Panc1 (cell line): Measurements from ENCODE around the gene MYLK. TPM values are rescaled to one million over a fixed set of nuclear protein-coding genes. Genes with fewer than 3 reads are reported as not detected.

Experiments
- ATAC-seq: fragments of 200-7000 bp; cut with Tn5 transposase; 2 replicates; pipeline ENCODE4 v1.9.1; 2020; ENCODE audit warnings: mild to moderate bottlenecking, moderate library complexity
- BruUV-seq: library from RNA; stranded (reverse); fragments of 400-500 nt; replicated peaks from 2 replicates; lab custom pipeline; 2021; lab: Mats Ljungman, UMichigan
- CTCF ChIA-PET: fragments of 300-600 bp; sonication (Branson Sonifier 250); formaldehyde crosslinking; loops from one replicate; lab custom pipeline; 2022; ENCODE audit warnings: antibody characterized with exemption; lab: Charles Lee
- POLR2A ChIA-PET: fragments of 300-600 bp; sonication (Branson Sonifier 250); formaldehyde crosslinking; loops from one replicate; lab custom pipeline; 2022; ENCODE audit warnings: antibody characterized with exemption; lab: Charles Lee
- DNase-seq: peaks from one replicate; pipeline ENCODE4 v3.0.0-alpha.2; 2010; ENCODE audit warnings: low read depth, low spot score
- H3K27ac ChIP-seq: 2 replicates; pipeline ENCODE4 v1.5.1; 2011; ENCODE audit warnings: mild to moderate bottlenecking, low read length, inconsistent platforms
- H3K27me3 ChIP-seq: fragments of 200-500 bp; sonication (Bioruptor generic); 2 replicates; pipeline ENCODE4 v1.6.0; 2014; ENCODE audit warnings: low read length, inconsistent platforms; ENCODE audit not compliant: control insufficient read depth, insufficient read depth
- H3K36me3 ChIP-seq: fragments of 200-500 bp; sonication (Bioruptor generic); 2 replicates; pipeline ENCODE4 v1.5.1; 2014; ENCODE audit warnings: inconsistent platforms, mild to moderate bottlenecking, low read length, moderate library complexity; ENCODE audit not compliant: control insufficient read depth, insufficient read depth
- H3K4me1 ChIP-seq: 2 replicates; pipeline ENCODE4 v1.5.1; 2011; ENCODE audit warnings: inconsistent platforms, mild to moderate bottlenecking, low read length, moderate library complexity; ENCODE audit not compliant: control insufficient read depth, insufficient read depth
- H3K4me3 ChIP-seq, 2 experiments: 2 replicates each; pipeline ENCODE4 v1.5.1; 2011 to 2012; ENCODE audit warnings: low read depth in 2 of 2, low read length in 2 of 2, mild to moderate bottlenecking in 2 of 2, inconsistent platforms in 1 of 2, moderate library complexity in 1 of 2
- H3K9me3 ChIP-seq: fragments of 200-500 bp; sonication (Bioruptor generic); 2 replicates; pipeline ENCODE4 v1.5.1; 2014; ENCODE audit warnings: low read depth, mild to moderate bottlenecking, inconsistent platforms, low read length, moderate library complexity; ENCODE audit not compliant: control insufficient read depth, insufficient read depth
- POLR2AphosphoS5 ChIP-seq: IDR thresholded peaks from 2 replicates; pipeline ENCODE4 v1.6.1; 2012; ENCODE audit warnings: mild to moderate bottlenecking, low read depth, low read length, moderate library complexity
- SIN3A ChIP-seq: IDR thresholded peaks from 2 replicates; pipeline ENCODE4 v1.6.1; 2012; ENCODE audit warnings: low read depth, mild to moderate bottlenecking, low read length, moderate library complexity, borderline replicate concordance; ENCODE audit not compliant: insufficient read depth
- TCF7L2 ChIP-seq: IDR thresholded peaks from 2 replicates; pipeline ENCODE4 v1.6.1; 2011; ENCODE audit warnings: mild to moderate bottlenecking, low read depth, low read length, inconsistent platforms
- in situ Hi-C: cut with HindIII; loops from 2 replicates; pipeline ENCODE4 v1.10.0; 2016; ENCODE audit warnings: low sequenced_read_pairs, low pct_unique_long_range_greater_than_20kb
- intact Hi-C: fragments of 100-400 bp; cut with micrococcal nuclease; formaldehyde crosslinking; loops from one replicate; pipeline ENCODE4 v1.10.0; 2022; ENCODE audit not compliant: unreplicated experiment
- total RNA-seq: library from RNA; stranded (reverse); gene quantifications from one replicate; pipeline ENCODE4 v1.2.1, GENCODE V29; 2021; ENCODE audit not compliant: unreplicated experiment
- TF ChIP-seq, protein P1 (sequence below), 2 experiments: IDR thresholded peaks; 2 replicates each; pipeline ENCODE4 v1.6.1; 2011 to 2012; ENCODE audit warnings: low read depth in 2 of 2, control low read depth in 1 of 2, low read length in 1 of 2, mild to moderate bottlenecking in 1 of 2, moderate library complexity in 1 of 2; ENCODE audit not compliant: insufficient read depth in 1 of 2
- TF ChIP-seq, protein P2 (sequence below): fragments of 450-650 bp; IDR thresholded peaks from 2 replicates; pipeline ENCODE4 v1.5.1; 2017; ENCODE audit warnings: mild to moderate bottlenecking

MYLK gene
- total RNA-seq, 1 experiment from 2014 or later, result 29.7 TPM

DNA sequence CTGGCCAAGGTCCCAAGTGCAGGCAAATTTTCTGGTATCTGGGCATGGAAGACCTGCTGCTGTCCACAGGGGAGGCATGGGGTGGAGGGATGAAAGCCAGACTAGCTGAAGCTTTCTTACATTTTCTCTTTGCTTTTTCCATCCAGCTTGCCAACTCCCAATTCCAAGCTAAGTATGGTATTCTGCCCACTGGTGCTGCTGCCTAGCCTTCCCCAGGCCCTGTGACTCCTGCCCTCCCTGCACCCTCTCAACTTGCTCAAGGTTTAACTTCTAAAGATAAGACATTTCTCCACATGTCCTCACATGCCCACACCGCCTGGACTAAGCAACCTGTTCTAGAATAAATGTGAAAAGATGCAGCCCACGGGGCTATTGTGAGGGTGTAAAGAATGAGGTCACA, 239.8 kb downstream of the MYLK start:
- ATAC-seq (no peak), DNase-seq (no peak)
- no TSS peak for BruUV-seq
- ChIA-PET CTCF (no interaction called here), POLR2A (interaction anchor here (0.6 kb wide), 1 partner anchor 859 kb away, joined by 4 read pairs; no protein-coding TSS in a partner anchor)
- H3K27ac ChIP-seq, result no peak overlapping the region
- no peaks in the 10 kb centered on the region for H3K27me3 ChIP-seq
- intact Hi-C loops (no loop called here), in situ Hi-C loops (no loop called here)
- H3K4me3 ChIP-seq, result no peak overlapping the region
- no peak for TF ChIP-seq SIN3A
- no peak for TF ChIP-seq TCF7L2
- TF ChIP-seq, protein P1, sequence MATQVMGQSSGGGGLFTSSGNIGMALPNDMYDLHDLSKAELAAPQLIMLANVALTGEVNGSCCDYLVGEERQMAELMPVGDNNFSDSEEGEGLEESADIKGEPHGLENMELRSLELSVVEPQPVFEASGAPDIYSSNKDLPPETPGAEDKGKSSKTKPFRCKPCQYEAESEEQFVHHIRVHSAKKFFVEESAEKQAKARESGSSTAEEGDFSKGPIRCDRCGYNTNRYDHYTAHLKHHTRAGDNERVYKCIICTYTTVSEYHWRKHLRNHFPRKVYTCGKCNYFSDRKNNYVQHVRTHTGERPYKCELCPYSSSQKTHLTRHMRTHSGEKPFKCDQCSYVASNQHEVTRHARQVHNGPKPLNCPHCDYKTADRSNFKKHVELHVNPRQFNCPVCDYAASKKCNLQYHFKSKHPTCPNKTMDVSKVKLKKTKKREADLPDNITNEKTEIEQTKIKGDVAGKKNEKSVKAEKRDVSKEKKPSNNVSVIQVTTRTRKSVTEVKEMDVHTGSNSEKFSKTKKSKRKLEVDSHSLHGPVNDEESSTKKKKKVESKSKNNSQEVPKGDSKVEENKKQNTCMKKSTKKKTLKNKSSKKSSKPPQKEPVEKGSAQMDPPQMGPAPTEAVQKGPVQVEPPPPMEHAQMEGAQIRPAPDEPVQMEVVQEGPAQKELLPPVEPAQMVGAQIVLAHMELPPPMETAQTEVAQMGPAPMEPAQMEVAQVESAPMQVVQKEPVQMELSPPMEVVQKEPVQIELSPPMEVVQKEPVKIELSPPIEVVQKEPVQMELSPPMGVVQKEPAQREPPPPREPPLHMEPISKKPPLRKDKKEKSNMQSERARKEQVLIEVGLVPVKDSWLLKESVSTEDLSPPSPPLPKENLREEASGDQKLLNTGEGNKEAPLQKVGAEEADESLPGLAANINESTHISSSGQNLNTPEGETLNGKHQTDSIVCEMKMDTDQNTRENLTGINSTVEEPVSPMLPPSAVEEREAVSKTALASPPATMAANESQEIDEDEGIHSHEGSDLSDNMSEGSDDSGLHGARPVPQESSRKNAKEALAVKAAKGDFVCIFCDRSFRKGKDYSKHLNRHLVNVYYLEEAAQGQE (IDR thresholded peaks at IDR 0.05; ENCODE audit: insufficient read depth in 1 of 2, low read depth in 2 of 2, low read length in 1 of 2), result no peak
- no peak for TF ChIP-seq POLR2AphosphoS5
- TF ChIP-seq, protein P2, sequence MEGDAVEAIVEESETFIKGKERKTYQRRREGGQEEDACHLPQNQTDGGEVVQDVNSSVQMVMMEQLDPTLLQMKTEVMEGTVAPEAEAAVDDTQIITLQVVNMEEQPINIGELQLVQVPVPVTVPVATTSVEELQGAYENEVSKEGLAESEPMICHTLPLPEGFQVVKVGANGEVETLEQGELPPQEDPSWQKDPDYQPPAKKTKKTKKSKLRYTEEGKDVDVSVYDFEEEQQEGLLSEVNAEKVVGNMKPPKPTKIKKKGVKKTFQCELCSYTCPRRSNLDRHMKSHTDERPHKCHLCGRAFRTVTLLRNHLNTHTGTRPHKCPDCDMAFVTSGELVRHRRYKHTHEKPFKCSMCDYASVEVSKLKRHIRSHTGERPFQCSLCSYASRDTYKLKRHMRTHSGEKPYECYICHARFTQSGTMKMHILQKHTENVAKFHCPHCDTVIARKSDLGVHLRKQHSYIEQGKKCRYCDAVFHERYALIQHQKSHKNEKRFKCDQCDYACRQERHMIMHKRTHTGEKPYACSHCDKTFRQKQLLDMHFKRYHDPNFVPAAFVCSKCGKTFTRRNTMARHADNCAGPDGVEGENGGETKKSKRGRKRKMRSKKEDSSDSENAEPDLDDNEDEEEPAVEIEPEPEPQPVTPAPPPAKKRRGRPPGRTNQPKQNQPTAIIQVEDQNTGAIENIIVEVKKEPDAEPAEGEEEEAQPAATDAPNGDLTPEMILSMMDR, result no peak
- no peaks in the 10 kb centered on the region for H3K9me3 ChIP-seq
- no peaks in the 10 kb centered on the region for H3K4me1 ChIP-seq
- H3K36me3 ChIP-seq, result no peaks in the 10 kb centered on the region

DNA sequence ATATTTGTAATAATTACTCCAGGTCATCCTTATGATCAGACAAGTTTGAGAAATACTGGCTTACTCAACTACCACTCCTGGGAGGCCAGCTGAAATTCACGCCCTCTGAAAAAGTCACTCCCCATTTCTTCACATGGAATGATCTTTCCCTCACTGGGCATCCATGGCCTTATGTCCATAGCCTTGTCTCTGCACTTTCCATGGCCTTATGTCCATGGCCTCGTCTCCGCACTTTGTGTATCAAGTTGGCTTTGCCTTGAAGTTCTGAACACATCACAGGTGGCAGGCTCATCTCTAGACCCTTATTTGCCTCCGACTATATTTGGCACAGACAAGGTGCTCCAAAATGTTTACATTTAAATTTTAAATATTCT, 241.2 kb downstream of the MYLK start:
- in situ Hi-C loops, result no loop called here
- intact Hi-C loops, result no loop called here
- H3K27me3 ChIP-seq, result no peaks in the 10 kb centered on the region
- H3K27ac ChIP-seq, result no peak overlapping the region
- H3K36me3 ChIP-seq, result no peaks in the 10 kb centered on the region
- no peak overlapping the region for H3K4me3 ChIP-seq
- CTCF ChIA-PET, result interaction anchor here (0.6 to 1.5 kb wide), 3 partner anchors 9 to 81 kb away, joined by 3 to 17 read pairs (median 3); no protein-coding TSS in a partner anchor
- no peaks in the 10 kb centered on the region for H3K9me3 ChIP-seq
- POLR2A ChIA-PET, result no interaction called here
- no TSS peak for BruUV-seq
- no peak for ATAC-seq
- TF ChIP-seq, protein P2, result no peak
- TF ChIP-seq TCF7L2 (no peak), SIN3A (no peak), POLR2AphosphoS5 (no peak)
- TF ChIP-seq, protein P1 (IDR thresholded peaks at IDR 0.05; ENCODE audit: insufficient read depth in 1 of 2, low read depth in 2 of 2, low read length in 1 of 2), result no peak
- no peak for DNase-seq
- H3K4me1 ChIP-seq, result no peaks in the 10 kb centered on the region
